Thyroid gland (tissue), 4 donors: Measurements from ENCODE around the gene COMMD4.

ENCODE experiments used
- CTCF ChIP-seq, 6 experiments: fragments of 200-600 bp in 3 of 6; fragments of 450-650 bp in 3 of 6; sonication (generic) in 3 of 6; IDR thresholded peaks; one replicate each; pipeline ENCODE4 v1.5.1; 2016 to 2019; ENCODE audit warnings: antibody characterized with exemption in 6 of 6, mild to moderate bottlenecking in 2 of 6, inconsistent platforms in 1 of 6, moderate library complexity in 1 of 6
- POLR2A ChIP-seq, 2 donors: fragments of 450-650 bp; IDR thresholded peaks; one replicate each; pipeline ENCODE4 v1.6.1; 2017; ENCODE audit warnings: antibody characterized with exemption in 2 of 2, mild to moderate bottlenecking in 2 of 2, moderate library complexity in 1 of 2

- TF ChIP-seq POLR2A (IDR thresholded peaks at IDR 0.05) (no peak), CTCF (IDR thresholded peaks at IDR 0.05) (no peak)
These were observed 6.4 kb downstream of the COMMD4 start for GRCh38 chr15:75342221-75342620.
